Ectodermal cell (in vitro differentiated cells): ENCODE measurements around the gene HK2.

Experiments used
- H3K27ac ChIP-seq: 2 replicates; pipeline ENCODE4 v1.7.0; 2013; ENCODE audit warnings: mild to moderate bottlenecking, low read depth, low read length; ENCODE audit not compliant: insufficient read depth, poor library complexity, severe bottlenecking
- H3K27me3 ChIP-seq: 2 replicates; pipeline ENCODE4 v1.7.0; 2013; ENCODE audit warnings: mild to moderate bottlenecking, low read length; ENCODE audit not compliant: insufficient read depth, control insufficient read depth, poor library complexity, severe bottlenecking
- H3K36me3 ChIP-seq: one replicate; pipeline ENCODE4 v1.7.0; 2013; ENCODE audit warnings: low read length; ENCODE audit not compliant: control insufficient read depth, insufficient read depth
- H3K4me1 ChIP-seq: one replicate; pipeline ENCODE4 v1.7.0; 2013; ENCODE audit warnings: low read length; ENCODE audit not compliant: control insufficient read depth, insufficient read depth
- H3K4me3 ChIP-seq: 2 replicates; pipeline ENCODE4 v1.7.0; 2013; ENCODE audit warnings: low read depth, low read length, control low read depth; ENCODE audit not compliant: insufficient read depth
- H3K9me3 ChIP-seq: 2 replicates; pipeline ENCODE4 v1.7.0; 2013; ENCODE audit warnings: mild to moderate bottlenecking, low read length, moderate library complexity; ENCODE audit not compliant: control insufficient read depth
- WGBS, 2 experiments: methylation state at CpG; one replicate each; pipeline ENCODE4 v1.1.7; 2013; ENCODE audit warnings: missing lambda C conversion rate in 2 of 2; 5-methylcytosine and 5-hydroxymethylcytosine counted together

The HK2 gene

DNA sequence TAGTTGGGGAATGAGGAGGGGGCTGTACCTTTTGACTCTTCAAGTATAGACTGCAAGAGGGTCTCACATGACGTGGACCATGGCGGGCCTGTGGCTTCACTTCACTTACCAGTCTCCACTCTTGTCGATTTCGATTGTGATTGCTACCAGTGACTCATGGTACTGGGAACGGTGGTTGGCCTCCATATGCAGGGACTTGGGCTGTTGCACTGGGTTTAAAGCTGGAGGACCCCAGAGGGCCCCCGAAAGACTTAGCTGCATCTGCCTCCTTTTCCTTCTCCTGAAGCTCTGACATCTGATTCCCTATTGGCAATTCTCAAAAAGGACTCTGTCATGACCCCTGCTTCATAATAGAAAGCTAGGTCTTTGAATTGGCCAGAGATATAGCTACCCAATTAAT is 43.4 kb downstream of the HK2 start:
- Histone ChIP-seq H3K27ac (no peak overlapping the region), H3K27me3 (no peaks in the 10 kb centered on the region), H3K4me3 (no peak overlapping the region), H3K9me3 (no peaks in the 10 kb centered on the region), H3K36me3 (peaks cover 20% of the 10 kb centered on the region), H3K4me1 (no peaks in the 10 kb centered on the region)
- WGBS, 2 experiments, result 83 to 87% methylated on average over 6 of the region's 6 CpGs

DNA sequence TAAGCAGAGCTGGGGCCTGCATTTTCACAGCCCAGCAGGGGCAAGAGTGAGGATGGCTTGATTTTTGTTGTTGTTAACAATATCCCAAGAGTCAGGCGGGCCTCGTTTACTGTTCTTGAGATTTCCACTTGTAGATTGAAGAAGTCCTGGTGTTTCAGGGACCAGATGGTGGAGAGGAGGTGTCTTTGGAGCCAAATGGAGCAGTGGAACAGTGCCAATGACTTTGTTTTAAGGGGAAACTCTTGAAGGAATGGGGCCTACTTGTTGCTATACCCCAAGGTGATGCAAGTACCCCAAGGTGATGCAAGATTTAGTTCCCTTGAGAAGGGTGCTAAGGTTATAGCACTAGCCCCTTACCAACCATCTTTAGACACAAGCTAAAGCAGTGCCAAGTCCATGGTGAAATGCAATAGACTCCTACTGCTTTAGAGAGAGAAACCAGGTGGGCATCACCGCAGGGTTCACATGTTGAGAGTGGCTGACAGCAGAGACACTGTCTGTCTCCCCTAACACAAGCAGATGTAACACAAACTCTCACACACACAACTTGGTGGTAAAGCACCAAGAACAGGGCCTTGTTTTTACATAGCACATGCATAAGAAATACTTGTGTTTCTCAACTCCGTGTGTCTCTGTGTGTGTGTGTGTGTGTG is 44.0 kb downstream of the HK2 start:
- Histone ChIP-seq H3K4me3 (no peak overlapping the region), H3K36me3 (peaks cover 20% of the 10 kb centered on the region), H3K27ac (no peak overlapping the region), H3K9me3 (no peaks in the 10 kb centered on the region), H3K27me3 (no peaks in the 10 kb centered on the region), H3K4me1 (no peaks in the 10 kb centered on the region)
- 95 to 97% methylated on average over 4 of the region's 4 CpGs for WGBS, 2 experiments

DNA sequence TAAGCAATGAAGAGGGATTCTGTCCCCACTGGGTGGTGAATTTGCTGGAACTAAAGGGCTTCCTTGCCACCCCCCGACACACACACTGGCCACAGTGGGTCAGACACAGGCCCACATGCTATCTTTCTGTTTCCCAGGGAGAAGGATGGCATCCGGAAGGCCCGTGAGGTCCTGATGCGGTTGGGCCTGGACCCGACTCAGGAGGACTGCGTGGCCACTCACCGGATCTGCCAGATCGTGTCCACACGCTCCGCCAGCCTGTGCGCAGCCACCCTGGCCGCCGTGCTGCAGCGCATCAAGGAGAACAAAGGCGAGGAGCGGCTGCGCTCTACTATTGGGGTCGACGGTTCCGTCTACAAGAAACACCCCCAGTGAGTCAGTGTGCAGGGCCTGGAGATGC is 44.6 kb downstream of the HK2 start:
- H3K4me3 ChIP-seq, result no peak overlapping the region
- no peaks in the 10 kb centered on the region for H3K9me3 ChIP-seq
- 96% methylated on average over 20 of the region's 20 CpGs for WGBS, 2 experiments
- no peaks in the 10 kb centered on the region for H3K27me3 ChIP-seq
- peaks cover 24% of the 10 kb centered on the region for H3K36me3 ChIP-seq
- H3K4me1 ChIP-seq, result no peaks in the 10 kb centered on the region
- no peak overlapping the region for H3K27ac ChIP-seq

DNA sequence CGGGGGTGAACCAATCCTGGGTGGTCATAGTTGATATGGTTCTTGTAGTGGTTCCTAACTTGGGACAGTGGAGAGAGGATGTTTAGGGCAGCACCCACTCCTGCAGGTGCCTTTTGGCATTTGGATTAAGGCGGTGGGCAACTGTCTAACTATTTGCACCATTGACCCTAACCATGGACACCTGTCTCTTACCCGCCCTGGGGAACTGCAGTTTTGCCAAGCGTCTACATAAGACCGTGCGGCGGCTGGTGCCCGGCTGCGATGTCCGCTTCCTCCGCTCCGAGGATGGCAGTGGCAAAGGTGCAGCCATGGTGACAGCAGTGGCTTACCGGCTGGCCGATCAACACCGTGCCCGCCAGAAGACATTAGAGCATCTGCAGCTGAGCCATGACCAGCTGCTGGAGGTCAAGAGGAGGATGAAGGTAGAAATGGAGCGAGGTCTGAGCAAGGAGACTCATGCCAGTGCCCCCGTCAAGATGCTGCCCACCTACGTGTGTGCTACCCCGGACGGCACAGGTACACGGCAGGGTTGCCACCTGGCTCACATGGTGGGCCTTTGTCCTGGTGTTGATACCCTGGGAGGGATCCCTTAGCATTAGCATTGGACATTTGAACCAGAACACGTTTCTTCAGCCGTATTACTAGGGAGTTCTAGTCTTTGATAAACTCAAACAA is 46.3 kb downstream of the HK2 start:
- Histone ChIP-seq H3K4me3 (no peak overlapping the region), H3K27me3 (no peaks in the 10 kb centered on the region), H3K4me1 (no peaks in the 10 kb centered on the region), H3K27ac (no peak overlapping the region), H3K9me3 (no peaks in the 10 kb centered on the region), H3K36me3 (peaks cover 32% of the 10 kb centered on the region)
- WGBS, 2 experiments, result 95 to 96% methylated on average over 24 of the region's 24 CpGs

DNA sequence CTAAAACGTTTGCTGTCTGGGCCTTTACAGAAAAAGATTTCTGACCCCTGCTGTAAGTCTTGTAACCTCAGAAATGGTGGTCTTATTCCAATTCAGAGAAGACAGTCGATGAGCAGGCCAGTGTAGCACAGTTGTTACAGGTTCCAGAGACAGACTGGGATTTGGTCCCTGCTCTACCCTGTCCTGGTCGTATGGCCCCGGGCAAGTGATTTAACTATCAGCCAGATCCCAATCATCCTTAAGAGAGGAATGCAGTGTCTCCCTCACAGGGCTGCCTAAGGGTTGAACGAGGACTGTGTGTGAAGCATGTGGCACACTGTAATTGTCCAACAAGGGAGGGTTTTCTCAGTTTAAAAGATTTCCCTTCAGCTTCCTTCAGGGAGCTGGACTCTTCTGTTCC is 47.2 kb downstream of the HK2 start:
- Histone ChIP-seq H3K4me3 (no peak overlapping the region), H3K36me3 (peaks cover 39% of the 10 kb centered on the region), H3K27ac (no peak overlapping the region), H3K4me1 (no peaks in the 10 kb centered on the region), H3K27me3 (no peaks in the 10 kb centered on the region), H3K9me3 (no peaks in the 10 kb centered on the region)
- 92 to 93% methylated on average over 5 of the region's 5 CpGs for WGBS, 2 experiments

DNA sequence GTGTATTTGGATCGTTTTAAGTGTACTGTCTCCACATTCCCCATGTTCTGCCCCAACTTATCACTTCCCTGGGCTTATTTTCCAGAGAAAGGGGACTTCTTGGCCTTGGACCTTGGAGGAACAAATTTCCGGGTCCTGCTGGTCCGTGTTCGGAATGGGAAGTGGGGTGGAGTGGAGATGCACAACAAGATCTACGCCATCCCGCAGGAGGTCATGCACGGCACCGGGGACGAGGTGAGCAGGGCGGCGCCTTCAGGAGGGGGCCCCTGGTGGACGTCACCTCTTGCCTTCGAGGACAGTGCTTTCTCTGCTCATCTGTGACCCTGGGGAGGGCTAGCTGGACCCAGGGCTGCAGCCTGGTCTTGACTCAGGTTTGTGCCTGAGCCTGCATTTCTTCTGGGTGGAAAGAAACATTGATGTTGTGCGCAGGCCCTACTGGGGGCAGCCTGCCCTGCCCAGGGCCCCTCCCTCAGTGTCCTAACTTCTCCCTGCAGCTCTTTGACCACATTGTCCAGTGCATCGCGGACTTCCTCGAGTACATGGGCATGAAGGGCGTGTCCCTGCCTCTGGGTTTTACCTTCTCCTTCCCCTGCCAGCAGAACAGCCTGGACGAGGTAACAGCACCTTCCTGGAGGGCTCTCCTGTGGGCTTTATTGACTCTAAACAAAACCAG is 47.8 kb downstream of the HK2 start:
- H3K27me3 ChIP-seq, result no peaks in the 10 kb centered on the region
- H3K4me3 ChIP-seq, result no peak overlapping the region
- H3K36me3 ChIP-seq, result peaks cover 41% of the 10 kb centered on the region
- H3K4me1 ChIP-seq, result no peaks in the 10 kb centered on the region
- no peak overlapping the region for H3K27ac ChIP-seq
- no peaks in the 10 kb centered on the region for H3K9me3 ChIP-seq
- WGBS, 2 experiments, result 93 to 95% methylated on average over 19 of the region's 19 CpGs

DNA sequence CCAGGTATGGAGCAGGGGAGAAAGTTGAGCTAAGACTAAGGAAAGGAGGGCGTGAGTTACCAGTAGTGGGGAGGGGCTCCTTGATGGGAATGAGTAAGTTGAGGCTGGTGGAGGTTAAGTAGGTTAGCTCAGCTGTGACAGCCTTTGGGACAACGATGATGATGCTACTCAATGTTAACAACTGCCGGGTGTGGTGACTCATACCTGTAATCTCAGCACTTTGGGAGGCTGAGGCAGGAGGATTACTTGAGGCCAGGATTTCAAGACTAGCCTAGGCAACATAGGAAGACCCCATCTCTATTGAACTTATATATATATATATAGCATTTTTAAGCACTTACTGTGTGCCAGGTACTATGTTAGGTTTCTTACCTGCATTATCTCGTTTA is 48.4 kb downstream of the HK2 start:
- no peaks in the 10 kb centered on the region for H3K4me1 ChIP-seq
- H3K27ac ChIP-seq, result no peak overlapping the region
- peaks cover 41% of the 10 kb centered on the region for H3K36me3 ChIP-seq
- 89 to 98% methylated on average over 4 of the region's 4 CpGs for WGBS, 2 experiments
- no peaks in the 10 kb centered on the region for H3K9me3 ChIP-seq
- no peak overlapping the region for H3K4me3 ChIP-seq
- no peaks in the 10 kb centered on the region for H3K27me3 ChIP-seq

DNA sequence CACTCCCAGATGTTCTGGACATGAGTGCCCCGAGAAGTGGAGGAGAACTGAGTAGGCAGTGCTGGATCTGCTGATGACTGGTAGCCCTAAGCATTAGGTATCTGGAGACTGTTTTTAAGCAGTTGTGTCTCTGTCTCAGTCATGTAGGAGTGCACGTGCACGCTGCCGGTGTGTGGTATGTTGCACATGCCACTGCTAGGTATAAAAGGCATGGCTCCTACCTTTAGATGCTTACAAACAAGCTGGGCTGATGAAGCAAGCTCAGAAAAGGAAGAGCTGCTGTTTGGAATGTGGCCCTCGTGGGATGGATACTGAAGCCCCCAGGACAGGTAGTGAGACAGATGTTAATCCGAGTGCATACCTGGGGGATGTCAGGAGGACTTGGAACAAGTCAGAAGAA is 49.1 kb downstream of the HK2 start:
- H3K27me3 ChIP-seq, result no peaks in the 10 kb centered on the region
- peaks cover 48% of the 10 kb centered on the region for H3K36me3 ChIP-seq
- 93 to 96% methylated on average over 6 of the region's 6 CpGs for WGBS, 2 experiments
- no peaks in the 10 kb centered on the region for H3K4me1 ChIP-seq
- H3K27ac ChIP-seq, result no peak overlapping the region
- no peaks in the 10 kb centered on the region for H3K9me3 ChIP-seq
- no peak overlapping the region for H3K4me3 ChIP-seq

DNA sequence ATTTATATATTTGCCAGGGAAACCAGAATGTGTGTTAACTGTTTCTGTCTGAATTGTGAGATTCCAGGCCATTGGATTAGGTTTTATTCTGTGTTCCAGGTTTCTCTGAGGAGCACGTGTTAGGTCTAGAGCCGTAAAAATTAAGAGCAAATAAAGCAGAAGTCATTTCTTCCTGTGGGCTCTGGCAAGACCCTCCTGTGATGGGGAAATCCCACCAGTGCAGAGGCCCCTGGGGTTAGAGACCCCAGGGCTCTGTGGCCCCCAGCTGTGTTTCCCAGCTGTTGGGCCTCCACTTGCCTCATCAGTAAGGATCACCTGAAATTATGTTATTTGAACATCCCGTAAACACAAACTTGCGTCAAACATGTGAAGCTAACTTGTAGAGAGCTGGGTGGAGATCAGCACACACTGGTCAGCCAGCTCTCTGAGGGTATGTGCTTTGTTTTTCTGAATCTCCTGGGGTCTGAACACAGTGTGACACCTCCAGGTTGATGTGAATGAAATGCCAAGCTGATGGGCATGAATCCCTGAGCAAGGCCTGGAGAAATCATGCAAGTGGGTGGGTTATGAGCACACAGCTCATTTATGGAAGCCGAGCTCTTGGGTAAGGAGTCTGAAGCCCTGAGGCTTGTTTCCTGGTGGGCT is 50.3 kb downstream of the HK2 start:
- Histone ChIP-seq H3K36me3 (peaks cover 49% of the 10 kb centered on the region), H3K9me3 (no peaks in the 10 kb centered on the region), H3K27me3 (no peaks in the 10 kb centered on the region), H3K4me1 (no peaks in the 10 kb centered on the region), H3K27ac (no peak overlapping the region), H3K4me3 (no peak overlapping the region)
- WGBS, 2 experiments, result 97% methylated on average over 5 of the region's 5 CpGs

DNA sequence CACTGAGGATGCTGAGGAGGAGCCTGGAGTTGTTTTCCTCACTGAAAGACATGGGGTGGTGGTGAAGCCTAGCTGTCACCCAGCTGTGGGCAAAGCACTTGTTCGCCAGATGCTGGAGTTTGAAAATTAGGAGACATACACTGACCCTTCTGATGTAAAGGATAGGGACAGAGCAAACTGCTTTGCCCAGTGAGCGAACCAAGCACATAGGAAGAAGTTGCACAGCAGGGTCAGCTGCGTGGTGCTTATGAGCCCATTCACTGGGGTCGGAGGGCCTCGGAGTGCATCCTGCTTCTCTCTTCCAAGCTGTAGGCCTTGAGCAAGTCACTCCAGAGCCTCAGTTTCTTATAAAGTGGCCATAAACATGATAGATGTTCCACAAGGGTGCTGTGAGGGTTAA is 50.9 kb downstream of the HK2 start:
- peaks cover 49% of the 10 kb centered on the region for H3K36me3 ChIP-seq
- no peak overlapping the region for H3K4me3 ChIP-seq
- no peaks in the 10 kb centered on the region for H3K4me1 ChIP-seq
- H3K27me3 ChIP-seq, result no peaks in the 10 kb centered on the region
- no peaks in the 10 kb centered on the region for H3K9me3 ChIP-seq
- WGBS, 2 experiments, result 96% methylated on average over 5 of the region's 5 CpGs
- H3K27ac ChIP-seq, result no peak overlapping the region
